Measurements from ENCODE around the gene SLC6A19. TPM values are rescaled to one million over a fixed set of nuclear protein-coding genes. Genes with fewer than 3 reads are reported as not detected.
"Not testable (repeated sequence)": the region's sequence is repeated elsewhere in the genome, so short reads cannot be mapped to it uniquely, and the experiment has no call there.

Gene SLC6A19
- polyA plus RNA-seq, 1 donor = 67.4 TPM

DNA sequence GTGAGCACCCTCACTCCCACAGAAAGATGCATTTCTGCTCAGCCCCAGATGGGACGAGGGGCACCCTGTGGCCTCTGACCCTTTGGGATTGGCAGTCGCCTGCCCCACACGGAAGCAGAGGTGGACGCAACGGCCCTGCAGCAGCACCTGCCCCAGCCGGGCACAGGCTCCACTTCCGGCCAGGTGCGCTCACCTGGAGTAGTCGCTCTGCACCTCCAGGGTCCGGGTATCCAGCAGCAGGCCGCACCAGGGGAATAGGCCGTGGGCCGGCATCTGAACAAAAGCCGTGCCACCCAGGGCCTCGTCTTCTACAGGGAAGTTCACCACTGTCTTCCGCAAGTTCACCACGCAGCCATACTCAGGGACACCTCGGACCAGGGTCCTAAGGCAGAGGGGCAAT lies 62.8 kb downstream of the SLC6A19 start:
- no peak for DNase-seq

DNA sequence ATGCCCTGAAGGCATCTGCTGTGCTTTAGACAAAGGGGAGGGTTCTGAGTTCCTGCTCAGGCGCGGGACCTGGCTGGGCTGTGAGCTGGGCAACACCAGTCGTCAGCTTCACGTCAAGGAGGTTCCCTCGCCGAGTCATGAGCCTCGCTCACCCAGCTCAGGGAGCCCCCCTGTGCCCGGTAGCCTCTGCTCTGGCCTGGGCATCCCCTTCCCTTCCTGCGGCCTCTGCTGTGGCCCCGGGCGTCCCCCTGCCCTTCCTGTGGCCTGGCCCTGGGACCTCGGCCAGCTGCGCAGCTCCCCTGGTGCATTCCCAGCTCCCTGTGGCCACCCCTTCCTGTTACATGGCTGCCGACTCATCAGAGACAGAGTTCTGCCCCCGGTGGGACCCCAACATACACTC lies 63.6 kb downstream of the SLC6A19 start:
- DNase-seq = no peak

DNA sequence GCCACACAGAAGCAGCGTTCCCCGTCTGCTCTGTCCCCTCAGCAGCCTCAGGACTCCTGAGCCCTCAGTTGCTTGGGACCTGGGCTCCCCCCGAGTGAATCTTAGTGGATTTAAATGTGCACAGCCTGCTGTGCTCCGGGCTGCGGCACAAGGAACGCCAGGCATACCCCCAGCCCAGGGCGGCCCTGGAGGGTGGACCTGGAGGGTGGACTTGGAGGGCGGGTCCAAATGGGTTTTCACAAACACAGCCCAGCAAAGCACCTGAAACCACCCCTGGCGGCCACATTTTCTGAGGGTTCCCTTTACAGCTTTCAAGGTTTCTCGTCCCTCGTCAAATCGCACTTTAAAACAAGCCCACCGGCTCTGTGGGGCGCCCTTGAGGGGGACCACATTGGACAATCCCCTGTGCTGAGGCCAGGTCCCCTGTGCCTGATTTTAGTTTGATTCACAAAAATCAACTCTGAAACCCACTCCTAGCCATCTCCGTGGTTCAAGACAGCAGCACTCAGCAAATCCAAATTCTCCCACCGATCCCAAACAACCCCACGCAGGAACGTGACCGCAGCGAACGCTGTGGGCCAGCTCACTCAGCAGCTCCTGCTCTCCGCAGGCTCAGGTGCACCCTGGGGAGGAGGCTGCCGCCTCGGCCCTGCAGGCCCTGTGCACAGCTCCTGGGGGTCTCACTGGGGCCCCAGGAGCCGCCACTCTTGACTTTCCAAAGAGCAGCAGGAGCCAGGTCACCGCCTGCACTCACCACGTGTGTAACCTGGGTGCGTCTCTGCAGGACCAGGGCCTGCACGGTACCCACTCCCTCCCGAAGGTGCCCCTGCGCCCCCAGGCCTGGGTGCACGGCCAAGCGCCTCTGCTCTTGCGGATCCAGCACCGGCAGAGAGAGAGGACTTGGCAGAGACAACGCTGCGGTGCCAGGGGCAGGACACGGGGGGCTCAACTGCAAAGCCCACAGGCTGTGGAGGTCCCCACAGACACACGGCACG lies 64.4 kb downstream of the SLC6A19 start:
- DNase-seq = no peak

DNA sequence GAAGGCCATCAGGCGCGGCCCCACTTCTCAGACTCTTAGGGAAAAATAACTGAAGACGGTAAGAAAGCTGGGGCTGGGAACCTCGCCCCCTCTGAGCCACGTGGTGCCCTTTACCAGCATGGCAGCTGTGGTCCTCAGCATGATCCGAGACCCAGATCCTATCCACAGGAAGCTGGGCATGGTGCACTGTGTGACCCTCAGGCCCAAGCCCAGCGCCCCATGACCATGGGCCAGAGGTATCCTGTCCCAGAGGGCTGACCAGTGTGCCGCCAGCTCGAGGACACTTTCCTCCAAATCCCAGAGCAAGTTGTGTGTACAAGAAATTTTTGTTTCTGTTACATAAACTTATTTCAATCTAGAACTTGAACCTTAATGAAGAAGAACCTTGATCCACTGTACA lies 65.4 kb downstream of the SLC6A19 start:
- DNase-seq = no peak

DNA sequence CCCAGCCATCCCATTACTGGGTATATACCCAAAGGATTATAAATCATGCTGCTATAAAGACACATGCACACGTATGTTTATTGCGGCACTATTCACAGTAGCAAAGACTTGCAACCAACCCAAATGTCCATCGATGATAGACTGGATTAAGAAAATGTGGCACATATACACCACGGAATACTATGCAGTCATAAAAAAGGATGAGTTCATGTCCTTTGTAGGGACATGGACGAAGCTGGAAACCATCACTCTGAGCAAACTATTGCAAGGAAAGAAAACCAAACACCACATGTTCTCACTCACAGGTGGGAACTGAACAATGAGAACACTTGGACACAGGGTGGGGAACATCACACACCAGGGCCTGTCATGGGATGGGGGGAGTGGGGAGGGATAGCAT lies 66.1 kb downstream of the SLC6A19 start:
- not testable (repeated sequence) for DNase-seq

DNA sequence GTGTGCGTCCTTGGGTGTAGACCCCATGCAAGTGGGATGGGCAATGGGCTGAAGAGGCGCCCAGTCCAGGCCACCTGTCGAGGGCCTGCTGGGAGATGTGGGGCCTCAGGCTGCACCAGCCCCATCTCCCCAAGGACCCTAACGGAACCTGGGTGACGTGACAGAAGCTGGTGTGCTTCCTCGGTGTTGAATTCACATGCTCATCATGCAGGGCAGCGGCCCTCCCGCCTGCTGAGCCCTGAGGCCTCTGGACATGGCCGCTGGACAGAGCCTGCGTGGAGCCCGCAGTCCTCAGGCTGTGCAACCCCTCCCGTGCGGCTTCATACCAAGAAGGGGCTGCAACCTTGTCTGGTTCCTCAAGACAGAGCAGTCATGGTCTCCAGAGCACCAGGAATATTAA lies 66.7 kb downstream of the SLC6A19 start:
- no peak for DNase-seq

DNA sequence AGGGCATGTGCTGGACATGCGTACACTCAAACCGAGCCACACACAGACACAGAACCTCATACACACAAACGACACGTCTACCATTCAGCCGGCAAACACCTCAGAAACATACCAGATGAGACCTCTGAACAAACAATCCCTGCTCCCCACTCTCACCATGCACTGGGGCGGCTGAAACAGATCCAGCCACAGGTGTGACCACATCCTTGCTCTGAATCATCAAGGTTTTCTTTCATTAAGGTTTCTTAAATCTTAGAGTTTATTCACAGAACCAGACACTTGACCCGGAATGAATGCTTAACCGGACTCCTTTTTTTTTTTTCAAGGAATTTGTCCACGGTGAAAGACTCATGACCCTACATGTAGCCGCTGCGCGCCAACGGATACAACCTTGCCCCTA lies 67.3 kb downstream of the SLC6A19 start:
- DNase-seq = no peak

DNA sequence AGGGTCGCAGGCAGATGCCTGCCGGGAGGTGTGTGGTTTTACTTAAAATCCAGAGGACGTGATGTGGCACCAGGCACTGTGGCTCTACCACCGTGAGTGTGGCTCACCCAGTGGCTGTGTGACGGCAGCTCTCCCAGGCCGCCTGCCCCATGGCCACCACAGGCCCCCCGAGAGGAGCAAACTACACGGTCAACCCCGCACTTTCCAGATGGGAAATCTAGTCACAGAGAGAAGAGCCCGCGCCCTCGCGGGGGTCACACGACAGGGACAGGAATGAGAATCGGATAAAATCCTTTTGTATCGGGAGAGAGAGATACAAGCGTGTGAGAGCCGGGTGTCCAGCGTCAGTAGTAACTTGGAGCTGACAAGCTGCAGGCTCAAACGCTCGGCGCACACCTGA lies 69.0 kb downstream of the SLC6A19 start:
- DNase-seq = no peak

DNA sequence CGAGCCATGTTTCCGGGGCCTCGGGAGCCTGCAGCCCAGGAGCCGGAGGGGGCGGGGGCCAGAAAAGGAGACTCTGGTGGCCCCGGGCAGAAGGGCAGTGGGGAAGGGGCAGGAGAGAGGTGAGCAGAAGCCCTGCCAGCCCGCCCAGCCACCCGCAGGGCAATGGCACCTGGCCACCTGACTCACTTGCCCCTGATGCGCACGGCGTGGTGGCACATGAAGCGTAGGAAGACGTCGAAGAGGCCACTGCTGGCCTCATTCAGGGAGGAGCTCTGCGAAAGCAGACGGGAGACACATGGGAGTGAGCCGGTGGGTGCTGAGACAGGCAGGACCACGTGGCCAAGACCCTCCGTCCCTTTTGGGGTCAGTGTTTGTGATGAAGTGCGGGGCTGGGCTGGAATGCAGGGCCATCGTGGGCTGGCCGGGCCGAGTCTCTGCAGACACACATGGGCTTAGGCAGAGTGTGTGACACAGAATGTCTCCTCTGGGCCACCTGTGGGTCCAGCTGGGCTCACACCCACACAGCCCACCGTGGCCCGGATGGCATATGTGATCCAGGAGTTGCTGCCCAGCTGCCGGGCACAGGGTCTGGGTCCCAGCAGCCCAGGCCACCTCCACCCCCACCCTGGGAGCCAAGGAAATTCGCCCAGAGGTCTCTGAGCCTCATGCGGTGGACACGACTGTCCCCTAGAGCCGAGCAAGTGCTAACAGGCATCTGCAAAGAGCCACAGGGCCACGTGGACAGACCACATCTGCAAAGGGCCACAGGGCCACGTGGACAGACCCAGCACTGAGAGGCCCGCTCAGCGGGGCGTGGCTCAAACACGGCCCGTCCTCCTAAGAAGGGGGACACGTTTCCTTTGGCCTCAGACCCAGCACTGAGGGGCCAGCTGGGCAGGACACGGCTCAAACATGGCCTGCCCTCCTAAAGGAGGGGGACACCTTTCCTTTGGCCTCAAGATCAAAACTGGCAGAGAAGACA lies 69.8 kb downstream of the SLC6A19 start:
- no peak for DNase-seq

DNA sequence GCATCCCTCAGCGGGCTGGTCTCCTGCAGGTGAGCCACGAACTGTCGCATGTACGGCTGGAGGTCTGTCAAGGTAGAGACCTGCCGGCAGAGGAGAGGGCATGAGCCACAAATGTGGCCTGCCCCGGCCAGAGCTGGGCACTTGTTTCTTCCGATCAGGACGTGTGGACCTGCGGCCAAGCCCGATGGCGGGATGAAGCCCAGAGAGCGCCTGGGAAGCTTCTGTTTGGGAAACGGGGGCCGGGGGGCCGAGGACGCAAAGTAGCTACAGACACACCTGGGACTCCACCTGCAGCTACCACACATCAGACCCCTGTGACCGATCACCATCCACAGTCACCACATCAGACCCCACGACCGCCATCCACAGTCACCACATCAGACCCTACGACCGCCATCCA lies 70.8 kb downstream of the SLC6A19 start:
- DNase-seq = no peak

DNA sequence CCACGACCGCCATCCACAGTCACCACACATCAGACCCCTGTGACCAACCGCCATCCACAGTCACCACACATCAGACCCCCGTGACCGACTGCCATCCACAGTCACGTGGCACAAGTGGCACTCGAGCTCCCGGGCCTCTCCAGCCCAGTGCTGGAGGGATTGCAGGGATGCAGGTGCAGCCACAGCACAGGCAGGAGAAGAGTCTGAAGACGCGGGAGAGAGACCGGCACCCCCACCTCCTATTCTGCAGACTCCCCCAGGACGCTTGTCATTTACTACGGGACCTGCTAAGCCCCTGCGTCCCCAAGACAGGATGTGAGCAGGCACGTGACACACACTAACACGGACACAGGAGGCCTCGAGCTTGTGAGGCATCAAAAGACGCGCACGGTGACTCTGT lies 72.3 kb downstream of the SLC6A19 start:
- DNase-seq = no peak

DNA sequence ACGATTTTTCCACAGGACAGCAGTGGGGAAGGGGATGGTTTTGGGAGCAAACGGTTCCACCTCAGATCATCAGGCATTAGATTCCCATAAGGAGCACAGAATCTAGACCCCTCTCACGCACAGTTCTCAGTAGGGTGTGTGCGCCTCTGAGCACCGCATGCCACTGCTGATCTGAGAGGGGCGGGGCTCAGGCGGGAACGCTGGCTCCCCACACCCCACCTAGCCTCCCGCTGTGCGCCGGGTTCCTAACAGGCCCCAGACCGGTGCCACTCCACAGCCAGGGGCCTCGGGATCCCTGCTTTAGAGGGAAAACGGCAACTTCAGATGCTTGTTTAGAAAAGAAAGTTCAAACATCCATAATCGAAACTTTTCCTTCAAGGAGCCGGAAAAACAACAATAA lies 73.1 kb downstream of the SLC6A19 start:
- no peak for DNase-seq

Other genes with a start within 250 kb of the SLC6A19 start
- 15.6 TPM for gene NKD2, start 192.8 kb upstream of the SLC6A19 start, polyA plus RNA-seq (ENCODE audit: insufficient read length)
- gene SLC12A7, start 89.5 kb upstream of the SLC6A19 start, polyA plus RNA-seq (ENCODE audit: insufficient read length) = 38.3 TPM
- 0.53 TPM for gene SLC6A18, start 23.8 kb downstream of the SLC6A19 start, polyA plus RNA-seq (ENCODE audit: insufficient read length)
- gene TERT, start 93.5 kb downstream of the SLC6A19 start, polyA plus RNA-seq (ENCODE audit: insufficient read length) = 0.33 TPM
- gene CLPTM1L, start 143.5 kb downstream of the SLC6A19 start, polyA plus RNA-seq (ENCODE audit: insufficient read length) = 140 TPM
- gene SLC6A3, start 243.8 kb downstream of the SLC6A19 start, polyA plus RNA-seq (ENCODE audit: insufficient read length) = 0.60 TPM